Measurements from ENCODE around the gene STK32A. TPM values are rescaled to one million over a fixed set of nuclear protein-coding genes. Genes with fewer than 3 reads are reported as not detected.

The STK32A gene
- total RNA-seq, 1 experiment from 2014 or later = 1.2 TPM

DNA sequence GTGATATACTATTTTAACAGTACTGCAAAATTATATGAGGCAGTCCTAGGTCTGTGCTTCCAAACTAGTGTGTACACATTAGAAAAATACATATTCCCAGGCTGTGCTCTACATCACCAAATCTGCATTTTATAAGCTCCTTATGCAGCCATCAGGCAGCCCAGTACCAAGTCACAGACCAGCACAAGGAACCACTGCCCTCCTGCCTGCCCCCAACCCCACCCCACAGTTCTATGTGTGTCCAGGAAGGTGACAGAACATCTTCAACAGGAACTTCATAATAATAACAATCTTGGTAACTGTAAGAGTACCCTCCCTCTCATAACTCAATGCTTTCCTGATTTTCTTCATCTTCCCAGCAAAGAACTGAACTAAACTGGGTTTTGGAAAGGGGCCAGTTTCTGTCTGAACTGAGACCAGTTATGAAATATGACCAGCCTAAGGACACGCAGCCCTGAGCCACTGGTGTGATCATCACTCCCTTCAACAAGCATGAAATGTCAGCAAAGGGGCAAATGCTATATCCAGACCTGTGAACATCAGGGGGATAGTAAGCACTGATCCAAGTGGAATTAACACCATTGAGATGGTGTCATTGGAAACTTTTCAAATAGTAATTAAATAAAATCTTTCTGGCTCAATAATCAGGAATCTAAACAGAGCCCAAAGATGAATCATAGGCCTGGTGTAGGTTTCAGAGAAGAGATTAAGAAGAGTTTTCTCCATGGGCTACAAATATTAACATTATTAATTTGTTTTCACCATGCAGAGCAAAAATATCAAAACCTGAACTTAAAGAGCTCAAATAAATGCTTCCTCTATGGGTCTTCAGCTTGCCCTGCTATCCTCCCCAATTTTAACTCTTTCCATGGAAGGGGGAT lies 192.9 kb downstream of the STK32A start:
- Histone ChIP-seq H3K27ac (ENCODE audit: low read depth, low read length) (no peak overlapping the region), H3K27me3 (ENCODE audit: insufficient read depth, low read length) (no peaks in the 10 kb centered on the region), H3K79me2 (ENCODE audit: insufficient read depth, low read length) (no peaks in the 10 kb centered on the region), H3K9me3 (ENCODE audit: control insufficient read depth in 1 of 2, insufficient read depth in 1 of 2, low read depth in 1 of 2, low read length in 2 of 2) (no peaks in the 10 kb centered on the region), H3K9ac (ENCODE audit: low read length) (no peak overlapping the region), H3K9me2 (ENCODE audit: insufficient read depth) (no peaks in the 10 kb centered on the region), H3K4me2 (ENCODE audit: low read length) (no peak overlapping the region), H4K20me1 (ENCODE audit: insufficient read depth) (no peaks in the 10 kb centered on the region), H2AFZ (ENCODE audit: low read depth, low read length, poor library complexity, severe bottlenecking) (no peak overlapping the region), H3K36me3 (ENCODE audit: control insufficient read depth in 1 of 2, insufficient read depth in 2 of 2, low read length in 2 of 2) (no peaks in the 10 kb centered on the region), H3K4me3 (replicated peaks in 1 of 2; ENCODE audit: low read depth in 1 of 2, low read length in 2 of 2) (no peak overlapping the region), H3K4me1 (ENCODE audit: control insufficient read depth in 1 of 2, insufficient read depth in 2 of 2, low read length in 2 of 2) (no peaks in the 10 kb centered on the region)
- TF ChIP-seq, protein P1, sequence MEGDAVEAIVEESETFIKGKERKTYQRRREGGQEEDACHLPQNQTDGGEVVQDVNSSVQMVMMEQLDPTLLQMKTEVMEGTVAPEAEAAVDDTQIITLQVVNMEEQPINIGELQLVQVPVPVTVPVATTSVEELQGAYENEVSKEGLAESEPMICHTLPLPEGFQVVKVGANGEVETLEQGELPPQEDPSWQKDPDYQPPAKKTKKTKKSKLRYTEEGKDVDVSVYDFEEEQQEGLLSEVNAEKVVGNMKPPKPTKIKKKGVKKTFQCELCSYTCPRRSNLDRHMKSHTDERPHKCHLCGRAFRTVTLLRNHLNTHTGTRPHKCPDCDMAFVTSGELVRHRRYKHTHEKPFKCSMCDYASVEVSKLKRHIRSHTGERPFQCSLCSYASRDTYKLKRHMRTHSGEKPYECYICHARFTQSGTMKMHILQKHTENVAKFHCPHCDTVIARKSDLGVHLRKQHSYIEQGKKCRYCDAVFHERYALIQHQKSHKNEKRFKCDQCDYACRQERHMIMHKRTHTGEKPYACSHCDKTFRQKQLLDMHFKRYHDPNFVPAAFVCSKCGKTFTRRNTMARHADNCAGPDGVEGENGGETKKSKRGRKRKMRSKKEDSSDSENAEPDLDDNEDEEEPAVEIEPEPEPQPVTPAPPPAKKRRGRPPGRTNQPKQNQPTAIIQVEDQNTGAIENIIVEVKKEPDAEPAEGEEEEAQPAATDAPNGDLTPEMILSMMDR (IDR thresholded peaks at IDR 0.05 in 2 of 3, conservative IDR thresholded peaks at IDR 0.05 in 1 of 3; ENCODE audit: borderline replicate concordance in 1 of 3, insufficient read depth in 1 of 3, low read depth in 2 of 3, low read length in 2 of 3) = no peak
- TF ChIP-seq EZH2 (IDR thresholded peaks at IDR 0.05) (no peak), POLR2A (IDR thresholded peaks at IDR 0.05; ENCODE audit: borderline replicate concordance, extremely low read depth, insufficient read depth, insufficient read length) (no peak), TCF7L2 (IDR thresholded peaks at IDR 0.05; ENCODE audit: borderline replicate concordance, extremely low read depth, insufficient read depth, insufficient read length) (no peak)
- TF ChIP-seq, protein P2, sequence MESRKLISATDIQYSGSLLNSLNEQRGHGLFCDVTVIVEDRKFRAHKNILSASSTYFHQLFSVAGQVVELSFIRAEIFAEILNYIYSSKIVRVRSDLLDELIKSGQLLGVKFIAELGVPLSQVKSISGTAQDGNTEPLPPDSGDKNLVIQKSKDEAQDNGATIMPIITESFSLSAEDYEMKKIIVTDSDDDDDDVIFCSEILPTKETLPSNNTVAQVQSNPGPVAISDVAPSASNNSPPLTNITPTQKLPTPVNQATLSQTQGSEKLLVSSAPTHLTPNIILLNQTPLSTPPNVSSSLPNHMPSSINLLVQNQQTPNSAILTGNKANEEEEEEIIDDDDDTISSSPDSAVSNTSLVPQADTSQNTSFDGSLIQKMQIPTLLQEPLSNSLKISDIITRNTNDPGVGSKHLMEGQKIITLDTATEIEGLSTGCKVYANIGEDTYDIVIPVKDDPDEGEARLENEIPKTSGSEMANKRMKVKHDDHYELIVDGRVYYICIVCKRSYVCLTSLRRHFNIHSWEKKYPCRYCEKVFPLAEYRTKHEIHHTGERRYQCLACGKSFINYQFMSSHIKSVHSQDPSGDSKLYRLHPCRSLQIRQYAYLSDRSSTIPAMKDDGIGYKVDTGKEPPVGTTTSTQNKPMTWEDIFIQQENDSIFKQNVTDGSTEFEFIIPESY (IDR thresholded peaks at IDR 0.05; ENCODE audit: extremely low read depth, insufficient replicate concordance, low read length) = no peak
- intact Hi-C loops (cut with micrococcal nuclease) = no loop called here
- DNase-seq (ENCODE audit: low read depth, low spot score) = no peak
- ChIA-PET POLR2A (no interaction called here), CTCF (interaction anchor here (1.0 kb wide), 1 partner anchor 26 kb away, joined by 3 read pairs; no protein-coding TSS in a partner anchor), RAD21 (ENCODE audit: low non-redundant PET in 1 of 2, low total read pairs in 2 of 2, uncharacterized antibody in 2 of 2, unreplicated experiment in 2 of 2) (no interaction called here)
- no TSS peak for BruUV-seq (replicated peaks)
- ATAC-seq = no peak
